Muscle layer of duodenum (tissue), 2 donors: ENCODE measurements around the gene GBA2.

ENCODE experiments used
- H3K27ac ChIP-seq: one replicate; pipeline ENCODE4 v1.7.0; 2013; ENCODE audit warnings: mild to moderate bottlenecking, low read length
- H3K27me3 ChIP-seq: one replicate; pipeline ENCODE4 v1.7.0; 2013; ENCODE audit warnings: low read depth, mild to moderate bottlenecking, control low read depth, low read length
- H3K36me3 ChIP-seq, 2 donors: one replicate each; pipeline ENCODE4 v1.7.0; 2013; ENCODE audit warnings: low read length in 2 of 2, control low read depth in 1 of 2, mild to moderate bottlenecking in 1 of 2; ENCODE audit not compliant: insufficient read depth in 2 of 2, control insufficient read depth in 1 of 2
- H3K4me1 ChIP-seq, 2 donors: one replicate each; pipeline ENCODE4 v1.7.0; 2013; ENCODE audit warnings: low read length in 2 of 2, mild to moderate bottlenecking in 2 of 2, control low read depth in 1 of 2, moderate library complexity in 1 of 2; ENCODE audit not compliant: insufficient read depth in 2 of 2, control insufficient read depth in 1 of 2
- H3K4me3 ChIP-seq, 2 donors: one replicate each; pipeline ENCODE4 v1.7.0; 2013; ENCODE audit warnings: low read length in 2 of 2, low read depth in 1 of 2, mild to moderate bottlenecking in 1 of 2
- H3K9me3 ChIP-seq, 2 donors: one replicate each; pipeline ENCODE4 v1.7.0; 2013; ENCODE audit warnings: low read length in 2 of 2, control low read depth in 1 of 2, mild to moderate bottlenecking in 1 of 2; ENCODE audit not compliant: control insufficient read depth in 1 of 2
- donor health status: healthy.

Gene GBA2

DNA sequence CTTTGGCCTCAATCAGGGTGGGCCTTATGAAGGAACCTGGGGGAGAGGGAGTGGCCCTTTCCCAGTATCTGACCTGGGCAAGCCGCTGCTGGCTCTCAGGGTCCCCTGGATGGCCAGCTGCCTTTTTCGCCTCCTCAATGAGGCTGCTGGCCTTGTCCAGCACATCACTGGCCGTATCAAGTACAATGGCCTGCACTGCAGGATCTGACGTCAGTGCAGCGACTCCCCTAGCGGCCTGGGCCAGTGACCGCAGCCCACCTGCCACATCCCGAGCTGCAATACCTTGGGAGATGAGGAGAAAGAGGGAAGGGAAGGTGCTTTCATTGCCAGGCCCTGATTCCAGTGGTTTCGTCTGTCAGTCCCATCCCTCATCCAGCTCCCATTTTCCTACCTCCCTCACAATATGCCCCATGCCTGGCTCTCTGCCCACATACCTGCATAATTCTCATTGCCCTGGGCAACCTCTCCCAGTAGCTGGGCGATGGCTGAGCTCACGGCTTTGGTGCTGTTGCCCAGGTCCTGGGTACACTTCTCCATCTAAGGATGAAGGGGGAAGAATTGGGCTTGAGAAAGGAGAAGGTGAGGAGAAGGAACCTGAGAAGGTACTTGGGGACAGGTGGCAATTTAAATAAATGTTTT, 36.1 kb downstream of the GBA2 start:
- Histone ChIP-seq H3K27me3 (no peaks in the 10 kb centered on the region), H3K27ac (no peak overlapping the region), H3K36me3 (peaks cover 85 to 92% of the 10 kb centered on the region in 2 donors), H3K9me3 (no peaks in the 10 kb centered on the region), H3K4me3 (no peak overlapping the region), H3K4me1 (no peaks in the 10 kb centered on the region)

- no peaks in the 10 kb centered on the region for H3K4me1 ChIP-seq
- no peaks in the 10 kb centered on the region for H3K9me3 ChIP-seq
- H3K27me3 ChIP-seq = no peaks in the 10 kb centered on the region
- no peak overlapping the region for H3K27ac ChIP-seq
- peaks cover 85 to 92% of the 10 kb centered on the region in 2 donors for H3K36me3 ChIP-seq
- no peak overlapping the region for H3K4me3 ChIP-seq
These were observed 37.3 kb downstream of the GBA2 start for GRCh38 chr9:35711501-35712428.

GRCh38 chr9:35710818-35711500, 38.1 kb downstream of the GBA2 start:
- H3K36me3 ChIP-seq = peaks cover 85 to 92% of the 10 kb centered on the region in 2 donors
- H3K27ac ChIP-seq = no peak overlapping the region
- no peak overlapping the region for H3K4me3 ChIP-seq
- no peaks in the 10 kb centered on the region for H3K9me3 ChIP-seq
- no peaks in the 10 kb centered on the region for H3K27me3 ChIP-seq
- no peaks in the 10 kb centered on the region for H3K4me1 ChIP-seq

DNA sequence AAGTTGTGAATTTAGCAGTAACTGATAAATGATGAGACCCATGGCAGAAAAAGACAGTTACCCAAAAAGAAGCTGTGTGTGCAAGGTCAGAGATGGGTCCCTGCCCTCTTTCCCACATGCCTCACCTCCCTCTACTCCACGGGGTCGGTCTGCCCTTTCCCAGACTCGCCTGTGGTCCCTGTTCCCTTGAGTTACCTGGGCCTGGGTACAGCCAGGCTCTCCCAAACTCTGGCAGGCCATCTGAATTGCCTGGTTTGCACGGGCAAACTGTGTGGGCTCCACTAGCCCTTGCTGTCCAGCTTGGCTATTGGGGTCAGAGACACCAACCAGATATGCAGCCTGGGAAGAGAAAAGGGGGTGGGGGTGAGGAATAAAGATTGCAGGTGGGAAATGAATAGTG, 40.9 kb downstream of the GBA2 start:
- H3K4me3 ChIP-seq = no peak overlapping the region
- no peaks in the 10 kb centered on the region for H3K27me3 ChIP-seq
- no peaks in the 10 kb centered on the region for H3K9me3 ChIP-seq
- no peak overlapping the region for H3K27ac ChIP-seq
- H3K36me3 ChIP-seq = peaks cover 88 to 92% of the 10 kb centered on the region in 2 donors
- no peaks in the 10 kb centered on the region for H3K4me1 ChIP-seq

GRCh38 chr9:35706951-35707350, 42.1 kb downstream of the GBA2 start:
- H3K4me1 ChIP-seq = no peaks in the 10 kb centered on the region
- H3K36me3 ChIP-seq = peaks cover 87 to 91% of the 10 kb centered on the region in 2 donors
- no peak overlapping the region for H3K27ac ChIP-seq
- H3K27me3 ChIP-seq = no peaks in the 10 kb centered on the region
- no peaks in the 10 kb centered on the region for H3K9me3 ChIP-seq
- no peak overlapping the region for H3K4me3 ChIP-seq

DNA sequence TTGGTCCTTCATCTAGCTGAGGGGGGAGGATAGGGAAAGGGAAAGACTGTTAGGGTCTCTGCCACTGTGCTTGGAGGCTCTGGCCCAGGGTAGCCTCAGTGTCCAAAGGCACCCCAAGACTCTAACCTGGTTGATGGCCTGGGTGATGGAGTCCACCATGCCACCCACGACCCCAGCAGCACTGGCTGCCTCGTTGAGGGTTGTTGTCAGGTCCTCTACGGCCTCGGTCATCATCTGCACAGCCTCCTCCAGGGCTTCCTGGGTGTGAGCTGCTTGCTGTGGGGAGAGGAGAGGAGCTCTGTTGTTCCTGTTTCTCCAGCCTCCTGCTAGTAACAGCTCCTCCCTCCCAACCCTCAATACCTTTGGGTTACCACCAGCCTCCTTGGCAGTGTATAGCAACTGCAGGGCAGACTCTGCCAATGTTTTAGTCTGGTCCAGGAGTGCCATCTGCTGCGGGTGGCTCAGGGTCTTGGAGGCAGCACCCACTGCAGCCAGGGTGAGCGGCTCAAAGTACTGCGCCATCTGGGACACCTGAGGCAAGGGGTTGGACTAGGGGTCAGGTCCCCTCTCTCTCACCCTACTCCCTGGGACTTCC, 43.1 kb downstream of the GBA2 start:
- Histone ChIP-seq H3K36me3 (peaks cover 87 to 91% of the 10 kb centered on the region in 2 donors), H3K4me1 (no peaks in the 10 kb centered on the region), H3K9me3 (no peaks in the 10 kb centered on the region), H3K27ac (no peak overlapping the region), H3K4me3 (no peak overlapping the region), H3K27me3 (no peaks in the 10 kb centered on the region)

DNA sequence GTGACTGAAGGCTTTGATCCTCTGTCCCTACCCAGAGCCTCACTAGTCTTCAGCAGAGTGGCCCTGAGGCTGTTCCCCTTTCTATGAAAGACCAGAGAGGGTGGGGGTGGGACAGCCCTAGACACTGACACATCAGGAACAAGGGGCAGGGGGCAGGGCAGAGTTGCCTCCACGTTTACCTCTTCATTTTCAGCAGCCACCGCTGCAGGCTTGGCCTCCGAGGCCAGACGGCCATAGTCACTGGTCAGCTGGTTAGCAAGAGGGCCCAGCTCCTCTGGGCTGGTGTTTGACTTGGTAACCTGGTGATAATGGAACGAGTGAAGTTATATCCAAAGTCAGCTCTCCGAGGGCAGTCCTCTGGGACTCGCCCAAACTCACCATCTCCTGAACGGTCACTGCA, 43.7 kb downstream of the GBA2 start:
- no peaks in the 10 kb centered on the region for H3K27me3 ChIP-seq
- peaks cover 87 to 90% of the 10 kb centered on the region in 2 donors for H3K36me3 ChIP-seq
- H3K4me3 ChIP-seq = no peak overlapping the region
- no peak overlapping the region for H3K27ac ChIP-seq
- H3K9me3 ChIP-seq = no peaks in the 10 kb centered on the region
- H3K4me1 ChIP-seq = no peaks in the 10 kb centered on the region

- H3K27me3 ChIP-seq = no peaks in the 10 kb centered on the region
- no peaks in the 10 kb centered on the region for H3K9me3 ChIP-seq
- no peak overlapping the region for H3K4me3 ChIP-seq
- H3K4me1 ChIP-seq = no peaks in the 10 kb centered on the region
- no peak overlapping the region for H3K27ac ChIP-seq
- peaks cover 96 to 98% of the 10 kb centered on the region in 2 donors for H3K36me3 ChIP-seq
These were observed 44.9 kb downstream of the GBA2 start for GRCh38 chr9:35703906-35704672.

DNA sequence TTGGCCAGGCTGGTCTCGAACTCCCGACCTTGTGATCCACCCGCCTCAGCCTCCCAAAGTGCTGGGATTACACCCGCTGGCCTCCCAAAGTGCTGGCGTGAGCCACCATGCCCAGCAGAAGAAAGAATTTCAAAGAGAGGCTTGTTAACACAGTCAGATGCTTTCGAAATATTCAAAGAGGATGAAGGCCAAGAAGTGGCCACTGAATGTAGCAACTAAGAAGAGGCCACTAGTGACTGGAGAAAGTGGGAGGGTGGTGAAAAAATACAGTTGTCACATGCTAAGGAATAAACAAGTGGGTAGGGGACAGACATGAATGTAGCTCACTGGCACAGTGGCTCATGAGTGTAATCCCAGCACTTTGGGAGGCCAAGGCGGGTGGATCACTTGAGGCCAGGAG, 46.3 kb downstream of the GBA2 start:
- Histone ChIP-seq H3K4me1 (no peaks in the 10 kb centered on the region), H3K36me3 (peaks cover 97 to 98% of the 10 kb centered on the region in 2 donors), H3K27me3 (no peaks in the 10 kb centered on the region), H3K9me3 (no peaks in the 10 kb centered on the region), H3K4me3 (no peak overlapping the region), H3K27ac (no peak overlapping the region)

GRCh38 chr9:35700942-35701341, 48.1 kb downstream of the GBA2 start:
- Histone ChIP-seq H3K36me3 (peaks cover 88 to 97% of the 10 kb centered on the region in 2 donors), H3K9me3 (no peaks in the 10 kb centered on the region), H3K27me3 (no peaks in the 10 kb centered on the region), H3K4me1 (peaks cover 0 to 4% of the 10 kb centered on the region in 2 donors), H3K27ac (no peak overlapping the region), H3K4me3 (no peak overlapping the region)
